ENCODE results near the gene GTF2H4.

The GTF2H4 gene

DNA sequence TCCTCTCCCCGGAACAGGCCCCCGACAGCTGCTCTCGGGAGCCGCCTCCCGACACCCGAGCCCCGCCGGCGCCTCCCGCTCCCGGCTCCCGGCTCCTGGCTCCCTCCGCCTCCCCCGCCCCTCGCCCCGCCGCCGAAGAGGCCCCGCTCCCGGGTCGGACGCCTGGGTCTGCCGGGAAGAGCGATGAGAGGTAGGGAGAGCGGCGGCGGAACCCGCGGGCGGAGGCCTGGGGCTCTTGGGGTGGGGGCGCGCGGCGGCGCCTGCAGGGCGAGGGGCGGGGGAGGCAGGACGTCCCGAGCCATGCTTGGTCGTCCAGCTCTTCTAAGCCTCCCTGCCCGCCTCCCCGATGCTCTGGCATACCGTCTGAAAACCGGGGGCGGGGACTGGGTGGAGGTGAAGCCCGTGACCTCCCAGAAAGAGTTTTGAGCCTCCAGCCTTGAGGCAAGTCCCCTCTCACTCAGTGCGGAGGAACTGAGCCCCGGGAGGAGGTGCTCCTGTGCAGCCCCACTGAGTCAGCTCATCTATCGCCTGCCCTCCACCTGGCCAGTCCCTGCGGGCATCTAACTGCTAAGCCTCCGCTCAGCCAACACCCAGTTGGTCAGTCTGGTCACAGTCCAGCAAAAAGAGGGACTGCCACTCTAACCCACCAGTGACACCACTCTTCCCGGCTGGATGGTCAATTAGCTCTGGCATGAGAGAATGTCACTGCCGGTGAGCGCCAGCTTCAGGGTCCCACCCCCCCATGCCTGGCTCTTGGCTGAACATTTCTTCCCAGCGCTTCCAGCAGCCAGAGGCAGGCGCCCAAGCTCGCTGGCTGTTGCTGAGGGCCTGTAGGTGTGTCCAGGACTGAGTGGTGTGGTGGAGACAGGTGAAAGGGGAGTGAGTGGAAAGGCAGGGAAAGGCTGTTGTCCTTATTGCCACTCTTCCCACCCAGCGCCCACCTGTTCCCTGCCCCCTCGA is 23.2 kb upstream of the GTF2H4 start:
- peak overlapping the region; percentile 80 for H3K4me3 ChIP-seq (ENCODE audit: low read length)

DNA sequence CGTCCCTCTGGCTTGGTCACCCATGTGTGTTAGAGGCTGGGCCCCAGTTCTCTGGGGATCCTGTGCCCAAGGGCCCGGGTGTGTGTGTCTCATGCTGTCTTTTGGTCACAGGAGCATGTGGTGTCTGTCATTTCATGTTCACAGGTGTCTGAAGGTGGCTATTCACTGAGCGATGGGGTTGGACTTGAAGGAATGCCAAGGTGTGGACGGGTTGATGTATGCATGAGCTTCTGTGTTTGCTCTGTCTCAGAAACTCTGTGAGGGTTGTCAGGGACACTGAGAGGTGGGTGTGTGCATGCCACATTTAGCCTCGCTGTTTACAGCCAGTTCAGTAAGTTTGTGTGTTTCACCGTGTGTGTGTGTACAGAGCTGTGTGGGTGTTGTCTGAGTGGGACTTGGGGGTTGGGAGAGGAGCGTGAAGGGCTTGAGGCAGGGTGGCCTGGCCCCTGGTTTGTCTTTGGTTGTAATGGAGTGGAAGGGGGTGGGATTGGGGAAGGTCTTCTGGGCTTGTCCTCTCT is 22.5 kb upstream of the GTF2H4 start:
- H3K4me3 ChIP-seq (ENCODE audit: low read length) = peak overlapping the region; percentile 80
- H3K9ac ChIP-seq (ENCODE audit: low read depth, low read length) = peak overlapping the region; percentile 80
- peak overlapping the region; percentile 90 for H3K4me2 ChIP-seq (ENCODE audit: low read length)

More for the DNA sequence above, 23.2 kb upstream of the GTF2H4 start:
- Histone ChIP-seq H3K4me1 (ENCODE audit: control insufficient read depth, insufficient read depth, low read length) (peaks cover 51% of the 10 kb centered on the region), H3K9ac (ENCODE audit: low read depth, low read length) (peak overlapping the region; percentile 80), H3K27me3 (ENCODE audit: control insufficient read depth, insufficient read depth, low read length) (no peaks in the 10 kb centered on the region), H3K9me3 (replicated peaks; ENCODE audit: low read length) (no peaks in the 10 kb centered on the region), H3K4me2 (ENCODE audit: low read length) (peak overlapping the region; percentile 90), H3K36me3 (ENCODE audit: insufficient read depth, low read length) (no peaks in the 10 kb centered on the region)

DNA sequence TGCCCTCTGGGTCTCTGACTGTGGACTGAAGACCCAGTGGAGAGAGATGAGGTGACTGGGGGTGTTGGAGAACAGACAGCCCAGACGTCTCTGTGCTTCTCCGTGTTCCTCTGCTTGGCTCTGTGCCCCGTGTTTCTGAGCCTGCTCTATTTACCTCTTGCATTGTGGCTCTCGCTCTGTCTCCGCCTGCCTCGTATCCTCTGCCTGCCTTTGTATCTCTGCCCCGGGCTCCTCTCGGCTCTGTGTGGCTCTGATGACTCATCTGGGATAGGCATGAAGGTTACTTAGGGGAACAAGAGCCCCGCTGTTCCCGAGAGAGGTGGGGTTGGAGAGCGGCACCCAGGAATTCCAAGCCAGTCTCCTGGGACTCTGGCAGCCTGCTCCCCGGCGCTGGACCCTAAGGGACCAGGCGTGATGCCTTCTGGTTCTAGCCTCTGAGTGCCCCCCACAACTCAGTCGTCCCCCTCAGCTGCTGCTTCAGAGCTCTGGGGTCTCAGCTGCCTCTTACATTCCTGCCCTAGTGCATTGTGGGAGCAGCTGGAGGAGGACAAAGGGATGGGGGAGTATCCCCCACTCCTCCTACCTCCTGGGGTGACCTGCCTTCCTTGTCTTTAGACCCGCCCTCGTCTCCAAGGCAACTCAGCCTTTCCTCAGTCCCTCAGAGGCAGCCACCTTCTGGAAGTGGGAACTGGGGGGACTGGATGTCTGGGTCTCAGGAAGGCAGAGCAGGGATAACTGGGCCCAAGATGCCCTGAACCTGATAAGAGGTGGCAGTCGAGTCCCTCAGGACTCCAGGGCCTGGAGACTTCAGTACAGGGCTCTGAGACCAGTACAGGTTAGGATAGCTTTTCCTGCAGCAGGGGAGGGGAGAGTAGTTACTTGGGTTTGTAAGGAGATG is 21.8 kb upstream of the GTF2H4 start:
- Histone ChIP-seq H3K27me3 (ENCODE audit: control insufficient read depth, insufficient read depth, low read length) (no peaks in the 10 kb centered on the region), H3K9ac (ENCODE audit: low read depth, low read length) (peak overlapping the region; percentile 80), H3K4me3 (ENCODE audit: low read length) (peak overlapping the region; percentile 80), H3K4me1 (ENCODE audit: control insufficient read depth, insufficient read depth, low read length) (peaks cover 51% of the 10 kb centered on the region), H3K36me3 (ENCODE audit: insufficient read depth, low read length) (peaks cover 3% of the 10 kb centered on the region), H3K9me3 (replicated peaks; ENCODE audit: low read length) (no peaks in the 10 kb centered on the region), H3K4me2 (ENCODE audit: low read length) (peak overlapping the region; percentile 90)

More for the DNA sequence above, 22.5 kb upstream of the GTF2H4 start:
- Histone ChIP-seq H3K27me3 (ENCODE audit: control insufficient read depth, insufficient read depth, low read length) (no peaks in the 10 kb centered on the region), H3K4me1 (ENCODE audit: control insufficient read depth, insufficient read depth, low read length) (peaks cover 51% of the 10 kb centered on the region), H3K9me3 (replicated peaks; ENCODE audit: low read length) (no peaks in the 10 kb centered on the region), H3K36me3 (ENCODE audit: insufficient read depth, low read length) (peaks cover under 1% of the 10 kb centered on the region)

DNA sequence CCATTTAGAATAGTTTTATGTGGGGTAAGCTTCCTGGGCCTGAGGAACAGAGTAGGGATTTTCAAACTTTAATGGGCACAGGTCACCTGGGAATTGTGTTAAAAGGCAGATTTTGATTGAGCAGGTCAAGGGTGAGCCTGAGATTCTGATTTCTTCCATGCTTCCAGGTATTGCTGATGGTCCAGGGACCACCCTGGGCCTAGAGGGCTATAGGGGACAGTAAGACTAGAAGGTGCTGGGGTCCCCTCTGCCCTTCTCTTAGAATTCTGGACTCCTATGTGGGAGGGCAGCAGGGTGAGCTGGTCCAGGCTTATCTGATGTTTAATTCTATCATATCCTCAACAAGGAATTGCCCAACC is 21.1 kb upstream of the GTF2H4 start:
- Histone ChIP-seq H3K4me3 (ENCODE audit: low read length) (no peak overlapping the region), H3K4me2 (ENCODE audit: low read length) (peak overlapping the region; percentile 90), H3K4me1 (ENCODE audit: control insufficient read depth, insufficient read depth, low read length) (peaks cover 46% of the 10 kb centered on the region), H3K27me3 (ENCODE audit: control insufficient read depth, insufficient read depth, low read length) (no peaks in the 10 kb centered on the region), H3K9ac (ENCODE audit: low read depth, low read length) (no peak overlapping the region), H3K9me3 (replicated peaks; ENCODE audit: low read length) (no peaks in the 10 kb centered on the region), H3K36me3 (ENCODE audit: insufficient read depth, low read length) (peaks cover 6% of the 10 kb centered on the region)

DNA sequence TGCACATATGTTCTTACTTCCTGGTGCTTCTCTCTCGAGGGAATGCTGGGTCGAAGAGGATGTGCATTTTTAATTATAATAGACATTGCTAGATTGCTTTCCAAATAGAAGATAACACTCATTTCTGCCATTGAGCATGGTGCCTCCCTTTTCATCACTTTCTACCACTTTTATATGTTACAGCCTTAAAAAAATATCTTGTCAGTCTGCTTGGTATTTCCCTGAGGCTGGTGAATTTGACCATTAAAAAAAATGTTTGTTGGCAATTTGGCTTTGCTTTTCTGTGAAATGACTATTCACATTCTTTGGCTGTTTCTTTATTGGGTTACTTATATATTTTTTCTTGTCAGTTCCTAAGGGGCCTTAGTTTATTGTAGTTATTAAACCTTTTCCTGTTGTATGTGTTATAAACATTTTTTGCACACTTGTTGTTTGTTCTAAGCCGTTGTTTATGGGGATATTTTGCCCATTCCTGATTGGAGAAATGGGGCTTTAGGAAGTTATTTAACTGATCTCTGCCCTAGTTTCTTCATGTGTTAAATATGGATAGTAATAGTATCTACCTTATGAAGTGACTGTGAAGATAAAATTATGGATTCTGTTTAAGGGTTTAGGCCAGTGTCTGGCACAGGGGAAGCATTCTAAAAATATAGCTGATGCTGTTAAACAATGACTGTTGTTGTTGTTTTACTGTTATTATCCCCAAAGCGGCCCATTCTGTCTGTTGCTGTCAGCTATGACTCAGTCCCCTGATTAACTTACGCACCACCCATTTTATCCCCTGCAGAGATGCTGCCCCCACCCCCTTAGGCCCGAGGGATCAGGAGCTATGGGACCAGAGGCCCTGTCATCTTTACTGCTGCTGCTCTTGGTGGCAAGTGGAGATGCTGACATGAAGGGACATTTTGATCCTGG is 19.8 kb upstream of the GTF2H4 start:
- Histone ChIP-seq H3K9me3 (replicated peaks; ENCODE audit: low read length) (no peaks in the 10 kb centered on the region), H3K27me3 (ENCODE audit: control insufficient read depth, insufficient read depth, low read length) (no peaks in the 10 kb centered on the region), H3K4me1 (ENCODE audit: control insufficient read depth, insufficient read depth, low read length) (peaks cover 37% of the 10 kb centered on the region), H3K4me2 (ENCODE audit: low read length) (peak overlapping the region; percentile 47), H3K9ac (ENCODE audit: low read depth, low read length) (peak overlapping the region; percentile 20), H3K36me3 (ENCODE audit: insufficient read depth, low read length) (peaks cover 9% of the 10 kb centered on the region), H3K4me3 (ENCODE audit: low read length) (no peak overlapping the region)

DNA sequence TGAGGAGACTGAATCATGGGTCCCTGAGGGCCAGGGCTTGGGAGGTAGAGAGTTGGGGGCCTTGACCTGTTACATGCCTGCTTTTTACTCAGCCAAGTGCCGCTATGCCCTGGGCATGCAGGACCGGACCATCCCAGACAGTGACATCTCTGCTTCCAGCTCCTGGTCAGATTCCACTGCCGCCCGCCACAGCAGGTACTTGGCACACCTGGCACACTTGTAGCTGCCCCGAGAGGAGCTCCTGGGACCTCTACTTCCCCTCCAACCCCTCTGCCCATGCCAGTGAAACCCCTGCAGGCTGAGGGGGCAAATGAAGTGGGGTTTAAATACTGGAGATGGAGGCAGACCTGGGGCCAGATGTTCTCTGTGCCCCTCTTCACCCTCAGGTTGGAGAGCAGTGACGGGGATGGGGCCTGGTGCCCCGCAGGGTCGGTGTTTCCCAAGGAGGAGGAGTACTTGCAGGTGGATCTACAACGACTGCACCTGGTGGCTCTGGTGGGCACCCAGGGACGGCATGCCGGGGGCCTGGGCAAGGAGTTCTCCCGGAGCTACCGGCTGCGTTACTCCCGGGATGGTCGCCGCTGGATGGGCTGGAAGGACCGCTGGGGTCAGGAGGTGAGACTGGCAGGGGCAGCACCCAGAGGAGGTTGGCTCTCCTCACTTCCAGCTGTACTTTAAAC is 19.1 kb upstream of the GTF2H4 start:
- Histone ChIP-seq H3K27me3 (ENCODE audit: control insufficient read depth, insufficient read depth, low read length) (no peaks in the 10 kb centered on the region), H3K9ac (ENCODE audit: low read depth, low read length) (no peak overlapping the region), H3K4me1 (ENCODE audit: control insufficient read depth, insufficient read depth, low read length) (peaks cover 33% of the 10 kb centered on the region), H3K9me3 (replicated peaks; ENCODE audit: low read length) (no peaks in the 10 kb centered on the region), H3K4me2 (ENCODE audit: low read length) (peak overlapping the region; percentile 35), H3K4me3 (ENCODE audit: low read length) (no peak overlapping the region), H3K36me3 (ENCODE audit: insufficient read depth, low read length) (peaks cover 13% of the 10 kb centered on the region)

DNA sequence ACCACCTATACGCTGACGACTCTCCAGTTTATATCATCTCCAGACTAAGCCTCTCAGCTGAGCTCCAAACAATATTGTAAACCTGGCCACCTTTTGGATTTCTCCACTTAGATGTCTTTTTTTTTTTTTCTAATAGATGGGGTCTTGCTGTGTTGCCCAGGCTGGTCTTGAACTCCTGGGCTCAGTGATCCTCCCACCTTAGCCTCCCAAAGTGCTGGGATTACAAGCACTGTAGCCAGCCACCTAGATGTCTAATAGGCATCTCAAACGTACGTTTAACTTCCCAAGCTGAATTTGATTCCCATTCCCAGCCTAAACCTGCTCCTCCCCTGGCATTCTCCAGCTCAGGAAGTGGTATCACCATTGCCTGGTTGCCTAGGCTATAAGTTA is 18.5 kb upstream of the GTF2H4 start:
- H3K9ac ChIP-seq (ENCODE audit: low read depth, low read length) = no peak overlapping the region

DNA sequence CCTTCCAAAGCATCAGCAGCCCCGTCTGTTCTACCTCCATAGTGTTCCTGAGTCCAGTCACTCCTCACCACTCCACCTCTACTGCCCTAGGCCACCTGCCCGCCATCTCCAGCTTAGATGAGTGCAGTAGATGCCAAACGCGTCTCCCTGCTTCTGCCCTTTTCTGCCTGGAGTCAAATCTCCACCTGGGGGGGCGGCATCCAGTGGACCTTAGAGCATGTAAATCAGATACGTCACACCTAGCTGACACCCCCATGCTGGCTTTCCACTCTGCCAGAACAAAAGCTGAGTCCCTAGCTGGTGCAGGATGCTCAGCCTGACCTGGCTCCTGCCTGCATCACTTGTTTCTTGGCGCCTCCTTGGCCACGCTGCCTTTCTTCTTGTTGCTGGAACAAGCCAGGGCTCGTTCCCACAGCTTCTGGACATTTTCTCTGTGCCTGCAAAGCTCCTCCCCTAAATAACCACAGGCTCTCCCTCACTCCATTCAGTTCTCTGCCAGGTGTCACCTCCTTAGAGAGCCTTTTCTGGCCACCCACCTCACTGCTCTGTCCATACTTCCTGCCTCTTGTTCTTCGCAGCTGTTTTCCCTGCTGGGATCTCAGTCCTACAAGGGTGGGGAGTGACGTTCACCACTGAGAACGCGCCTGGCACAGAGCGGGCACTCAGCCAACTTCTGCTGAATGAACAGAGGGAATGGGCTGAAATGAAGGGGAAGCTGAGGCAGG is 17.9 kb upstream of the GTF2H4 start:
- no peak overlapping the region for H3K4me3 ChIP-seq (ENCODE audit: low read length)
- H3K4me2 ChIP-seq (ENCODE audit: low read length) = no peak overlapping the region
- peaks cover 29% of the 10 kb centered on the region for H3K4me1 ChIP-seq (ENCODE audit: control insufficient read depth, insufficient read depth, low read length)
- H3K27me3 ChIP-seq (ENCODE audit: control insufficient read depth, insufficient read depth, low read length) = no peaks in the 10 kb centered on the region
- H3K9ac ChIP-seq (ENCODE audit: low read depth, low read length) = no peak overlapping the region
- no peaks in the 10 kb centered on the region for H3K9me3 ChIP-seq (replicated peaks; ENCODE audit: low read length)
- H3K36me3 ChIP-seq (ENCODE audit: insufficient read depth, low read length) = peaks cover 19% of the 10 kb centered on the region

More for the DNA sequence above, 18.5 kb upstream of the GTF2H4 start:
- H3K4me3 ChIP-seq (ENCODE audit: low read length) = no peak overlapping the region
- H3K27me3 ChIP-seq (ENCODE audit: control insufficient read depth, insufficient read depth, low read length) = no peaks in the 10 kb centered on the region
- H3K4me2 ChIP-seq (ENCODE audit: low read length) = no peak overlapping the region
- peaks cover 33% of the 10 kb centered on the region for H3K4me1 ChIP-seq (ENCODE audit: control insufficient read depth, insufficient read depth, low read length)
- peaks cover 15% of the 10 kb centered on the region for H3K36me3 ChIP-seq (ENCODE audit: insufficient read depth, low read length)
- H3K9me3 ChIP-seq (replicated peaks; ENCODE audit: low read length) = no peaks in the 10 kb centered on the region

DNA sequence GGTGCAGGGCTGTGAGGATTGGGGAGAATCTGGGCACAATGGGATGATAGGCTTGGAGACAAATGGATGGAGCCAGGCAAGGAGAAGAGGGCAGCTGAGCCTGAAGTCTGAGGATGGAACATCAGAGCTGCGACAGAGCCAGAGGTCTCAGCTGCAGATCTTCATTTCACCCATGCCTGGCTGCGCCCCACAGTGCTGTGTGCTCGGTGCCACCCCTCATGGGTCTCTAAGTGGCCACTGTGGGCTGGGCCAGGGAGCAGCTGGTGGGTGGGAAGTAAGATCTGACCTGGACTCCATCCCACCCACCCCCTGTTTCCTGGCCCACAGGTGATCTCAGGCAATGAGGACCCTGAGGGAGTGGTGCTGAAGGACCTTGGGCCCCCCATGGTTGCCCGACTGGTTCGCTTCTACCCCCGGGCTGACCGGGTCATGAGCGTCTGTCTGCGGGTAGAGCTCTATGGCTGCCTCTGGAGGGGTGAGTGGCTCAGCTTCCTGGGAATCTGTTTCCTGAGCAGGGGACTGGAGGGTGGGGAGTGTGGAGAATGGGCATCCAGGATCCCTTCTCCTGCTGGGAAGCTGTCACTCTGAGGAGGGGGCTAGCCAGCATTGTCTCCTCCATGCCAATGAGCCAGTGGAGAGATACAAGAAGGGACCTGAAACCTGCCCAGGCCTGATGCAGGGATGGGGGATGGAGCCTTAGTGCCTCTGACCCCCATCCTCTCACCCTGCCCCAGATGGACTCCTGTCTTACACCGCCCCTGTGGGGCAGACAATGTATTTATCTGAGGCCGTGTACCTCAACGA is 17.2 kb upstream of the GTF2H4 start:
- H3K4me2 ChIP-seq (ENCODE audit: low read length) = no peak overlapping the region
- H3K9me3 ChIP-seq (replicated peaks; ENCODE audit: low read length) = no peaks in the 10 kb centered on the region
- no peak overlapping the region for H3K9ac ChIP-seq (ENCODE audit: low read depth, low read length)
- peaks cover 21% of the 10 kb centered on the region for H3K4me1 ChIP-seq (ENCODE audit: control insufficient read depth, insufficient read depth, low read length)
- H3K36me3 ChIP-seq (ENCODE audit: insufficient read depth, low read length) = peaks cover 20% of the 10 kb centered on the region
- H3K27me3 ChIP-seq (ENCODE audit: control insufficient read depth, insufficient read depth, low read length) = no peaks in the 10 kb centered on the region
- H3K4me3 ChIP-seq (ENCODE audit: low read length) = no peak overlapping the region
